Measurements from ENCODE around the gene COPZ2. TPM values are rescaled to one million over a fixed set of nuclear protein-coding genes. Genes with fewer than 3 reads are reported as not detected.

Gene COPZ2
- total RNA-seq, 1 donor from 2014 or later: 0.30 TPM

GRCh38 chr17:48066192-48066591, 28.6 kb upstream of the COPZ2 start:
- Mint-ChIP-seq H3K36me3 (peaks cover 34% of the 10 kb centered on the region), H3K9me3 (no peaks in the 10 kb centered on the region), H3K27ac (no peak overlapping the region), H3K4me1 (peaks cover 13% of the 10 kb centered on the region), H3K4me3 (no peak overlapping the region), H3K27me3 (ENCODE audit: insufficient read depth, low read depth) (peaks cover 3% of the 10 kb centered on the region)
- TF ChIP-seq EZH2phosphoT487 (IDR thresholded peaks at IDR 0.05) (no peak), EZH2 (IDR thresholded peaks at IDR 0.05) (no peak)
- Histone ChIP-seq H4K20me1 (ENCODE audit: low read depth) (peaks cover 56% of the 10 kb centered on the region), H2AFZ (replicated peaks) (no peak overlapping the region), H3K27ac (no peak overlapping the region), H3K9me3 (ENCODE audit: low read depth) (no peaks in the 10 kb centered on the region), H3K4me2 (no peak overlapping the region), H3K4me1 (no peaks in the 10 kb centered on the region), H3K9ac (no peak overlapping the region), H3K27me3 (no peaks in the 10 kb centered on the region), H3K36me3 (peaks cover 3% of the 10 kb centered on the region), H3F3A (ENCODE audit: low read depth) (peaks cover 66% of the 10 kb centered on the region), H3K4me3 (no peak overlapping the region), H3K79me2 (ENCODE audit: low read depth) (peaks cover 9% of the 10 kb centered on the region)
- no peak for DNase-seq (ENCODE audit: low spot score)

- H3K4me1 Mint-ChIP-seq: peaks cover 13% of the 10 kb centered on the region
- DNase-seq (ENCODE audit: low spot score): no peak
- Histone ChIP-seq H3K36me3 (peaks cover 1% of the 10 kb centered on the region), H3K27ac (no peak overlapping the region), H2AFZ (replicated peaks) (no peak overlapping the region), H3F3A (ENCODE audit: low read depth) (peaks cover 57% of the 10 kb centered on the region), H3K9me3 (ENCODE audit: low read depth) (no peaks in the 10 kb centered on the region), H3K9ac (no peak overlapping the region), H3K4me3 (no peak overlapping the region), H3K4me2 (no peak overlapping the region), H3K4me1 (no peaks in the 10 kb centered on the region), H3K27me3 (no peaks in the 10 kb centered on the region), H3K79me2 (ENCODE audit: low read depth) (peaks cover 9% of the 10 kb centered on the region), H4K20me1 (ENCODE audit: low read depth) (peaks cover 67% of the 10 kb centered on the region)
- H3K36me3 Mint-ChIP-seq: peaks cover 38% of the 10 kb centered on the region
- H3K27me3 Mint-ChIP-seq (ENCODE audit: insufficient read depth, low read depth): peaks cover 3% of the 10 kb centered on the region
- no peak overlapping the region for H3K27ac Mint-ChIP-seq
- H3K9me3 Mint-ChIP-seq: no peaks in the 10 kb centered on the region
- no peak overlapping the region for H3K4me3 Mint-ChIP-seq
- TF ChIP-seq EZH2 (IDR thresholded peaks at IDR 0.05): no peak
- TF ChIP-seq EZH2phosphoT487 (IDR thresholded peaks at IDR 0.05): no peak
- TF ChIP-seq CTCF (IDR thresholded peaks at IDR 0.05): no peak
Measured at GRCh38 chr17:48064638-48065037, 27.0 kb upstream of the COPZ2 start.

- Histone ChIP-seq H3K36me3 (no peaks in the 10 kb centered on the region), H3K9ac (no peak overlapping the region), H2AFZ (replicated peaks) (no peak overlapping the region), H4K20me1 (ENCODE audit: low read depth) (peaks cover 65% of the 10 kb centered on the region), H3K9me3 (ENCODE audit: low read depth) (no peaks in the 10 kb centered on the region), H3F3A (ENCODE audit: low read depth) (peaks cover 41% of the 10 kb centered on the region), H3K27ac (peak overlapping the region; percentile 53), H3K79me2 (ENCODE audit: low read depth) (peaks cover 10% of the 10 kb centered on the region), H3K4me2 (no peak overlapping the region), H3K27me3 (no peaks in the 10 kb centered on the region), H3K4me3 (no peak overlapping the region), H3K4me1 (no peaks in the 10 kb centered on the region)
- peaks cover 13% of the 10 kb centered on the region for H3K4me1 Mint-ChIP-seq
- DNase-seq (ENCODE audit: low spot score): no peak
- TF ChIP-seq EZH2phosphoT487 (IDR thresholded peaks at IDR 0.05) (no peak), EZH2 (IDR thresholded peaks at IDR 0.05) (no peak), CTCF (IDR thresholded peaks at IDR 0.05) (no peak)
- no peak overlapping the region for H3K27ac Mint-ChIP-seq
- H3K36me3 Mint-ChIP-seq: peaks cover 49% of the 10 kb centered on the region
- H3K9me3 Mint-ChIP-seq: no peaks in the 10 kb centered on the region
- H3K4me3 Mint-ChIP-seq: no peak overlapping the region
- H3K27me3 Mint-ChIP-seq (ENCODE audit: insufficient read depth, low read depth): peaks cover 3% of the 10 kb centered on the region
Measured at GRCh38 chr17:48062273-48062672, 24.7 kb upstream of the COPZ2 start.

- DNase-seq (ENCODE audit: low spot score): no peak
- H3K27me3 ChIP-seq: no peaks in the 10 kb centered on the region
- Mint-ChIP-seq H3K9me3 (no peaks in the 10 kb centered on the region), H3K36me3 (peaks cover 53% of the 10 kb centered on the region), H3K27ac (no peak overlapping the region), H3K4me1 (peaks cover 11% of the 10 kb centered on the region), H3K4me3 (no peak overlapping the region), H3K27me3 (ENCODE audit: insufficient read depth, low read depth) (peaks cover 6% of the 10 kb centered on the region)
- no peak overlapping the region for H3K9ac ChIP-seq
- H3K27ac ChIP-seq: no peak overlapping the region
- H2AFZ ChIP-seq (replicated peaks): no peak overlapping the region
- no peak for TF ChIP-seq CTCF (IDR thresholded peaks at IDR 0.05)
- no peak for TF ChIP-seq EZH2phosphoT487 (IDR thresholded peaks at IDR 0.05)
- no peak for TF ChIP-seq EZH2 (IDR thresholded peaks at IDR 0.05)
- H3K4me2 ChIP-seq: no peak overlapping the region
- H4K20me1 ChIP-seq (ENCODE audit: low read depth): peaks cover 66% of the 10 kb centered on the region
- H3K9me3 ChIP-seq (ENCODE audit: low read depth): no peaks in the 10 kb centered on the region
- peaks cover 29% of the 10 kb centered on the region for H3F3A ChIP-seq (ENCODE audit: low read depth)
- H3K4me1 ChIP-seq: peaks cover 8% of the 10 kb centered on the region
- H3K4me3 ChIP-seq: no peak overlapping the region
- no peaks in the 10 kb centered on the region for H3K36me3 ChIP-seq
- H3K79me2 ChIP-seq (ENCODE audit: low read depth): peaks cover 23% of the 10 kb centered on the region
Measured at GRCh38 chr17:48060249-48060648, 22.7 kb upstream of the COPZ2 start.
